Astrocyte of the cerebellum (primary cell): ENCODE measurements around the gene ZNF566.

Experiments
- DNase-seq: peaks from one replicate; pipeline ENCODE4 v3.0.0-alpha.2; 2011; ENCODE audit warnings: low read depth
- H3K4me3 ChIP-seq: 2 replicates; pipeline ENCODE4 v1.5.1; 2011; ENCODE audit warnings: mild to moderate bottlenecking, low read depth, low read length, moderate library complexity
- CTCF ChIP-seq: IDR thresholded peaks from 2 replicates; pipeline ENCODE4 v1.5.1; 2012; ENCODE audit warnings: low read length, low read depth, moderate library complexity, mild to moderate bottlenecking; ENCODE audit errors: missing control alignments
- in situ Hi-C: cut with HindIII; loops from 2 replicates; pipeline ENCODE4 v1.10.0; 2017; ENCODE audit warnings: low sequenced_read_pairs

ZNF566 gene

GRCh38 chr19:36401475-36401874 lies 87.9 kb downstream of the ZNF566 start:
- TF ChIP-seq CTCF, result no peak
- in situ Hi-C loops, result no loop called here
- DNase-seq, result no peak

GRCh38 chr19:36398571-36398970 lies 90.8 kb downstream of the ZNF566 start:
- DNase-seq, result no peak
- in situ Hi-C loops, result no loop called here
- no peak overlapping the region for H3K4me3 ChIP-seq
- TF ChIP-seq CTCF, result no peak

More at GRCh38 chr19:36401475-36401874, 87.9 kb downstream of the ZNF566 start:
- no peak overlapping the region for H3K4me3 ChIP-seq
